MG63 (cell line): ENCODE data around the gene TEAD1. TPM values are rescaled to one million over a fixed set of nuclear protein-coding genes. Genes with fewer than 3 reads are reported as not detected.

Source experiments
- DNase-seq: peaks from one replicate; pipeline ENCODE4 v3.0.0-alpha.2; 2020
- H3K27me3 ChIP-seq: fragments of 250-450 bp; sonication (Bioruptor Pico); 2 replicates; pipeline ENCODE4 v1.5.1; 2020; ENCODE audit warnings: mild to moderate bottlenecking, moderate library complexity
- H3K36me3 ChIP-seq: fragments of 250-450 bp; sonication (Bioruptor Pico); 2 replicates; pipeline ENCODE4 v1.5.1; 2020; ENCODE audit warnings: mild to moderate bottlenecking, moderate library complexity
- H3K4me3 ChIP-seq: fragments of 250-450 bp; sonication (Bioruptor Pico); 2 replicates; pipeline ENCODE4 v1.5.1; 2020; ENCODE audit warnings: mild to moderate bottlenecking, moderate library complexity
- H3K9me3 ChIP-seq: fragments of 250-450 bp; sonication (Bioruptor Pico); 2 replicates; pipeline ENCODE4 v1.5.1; 2020; ENCODE audit warnings: mild to moderate bottlenecking, moderate library complexity
- total RNA-seq: library from RNA; depleted of rRNA; stranded (reverse); fragments of >200 nt; shearing (Covaris generic); gene quantifications from 2 replicates; pipeline ENCODE4 v1.2.3, GENCODE V29; 2014; ENCODE audit warnings: low replicate concordance

TEAD1 gene
- total RNA-seq, 1 experiment from 2014 or later, result 17.5 TPM

GRCh38 chr11:12712132-12712531 is 37.9 kb downstream of the TEAD1 start:
- peaks cover 24% of the 10 kb centered on the region for H3K36me3 ChIP-seq

GRCh38 chr11:12715131-12715530 is 40.9 kb downstream of the TEAD1 start:
- H3K36me3 ChIP-seq, result peaks cover 16% of the 10 kb centered on the region
- H3K27me3 ChIP-seq, result no peaks in the 10 kb centered on the region
- H3K4me3 ChIP-seq, result no peak overlapping the region
- no peak for DNase-seq
- H3K9me3 ChIP-seq, result no peaks in the 10 kb centered on the region

More at GRCh38 chr11:12712132-12712531, 37.9 kb downstream of the TEAD1 start:
- Histone ChIP-seq H3K27me3 (no peaks in the 10 kb centered on the region), H3K9me3 (no peaks in the 10 kb centered on the region), H3K4me3 (no peak overlapping the region)
- no peak for DNase-seq

GRCh38 chr11:12715941-12716340 is 41.7 kb downstream of the TEAD1 start:
- no peaks in the 10 kb centered on the region for H3K27me3 ChIP-seq
- no peaks in the 10 kb centered on the region for H3K9me3 ChIP-seq
- H3K4me3 ChIP-seq, result no peak overlapping the region
- peaks cover 9% of the 10 kb centered on the region for H3K36me3 ChIP-seq
- no peak for DNase-seq

GRCh38 chr11:12716816-12717215 is 42.6 kb downstream of the TEAD1 start:
- Histone ChIP-seq H3K27me3 (no peaks in the 10 kb centered on the region), H3K9me3 (no peaks in the 10 kb centered on the region), H3K4me3 (no peak overlapping the region), H3K36me3 (peaks cover 11% of the 10 kb centered on the region)
- DNase-seq, result no peak

GRCh38 chr11:12717851-12718291 is 43.6 kb downstream of the TEAD1 start:
- Histone ChIP-seq H3K4me3 (no peak overlapping the region), H3K27me3 (no peaks in the 10 kb centered on the region), H3K36me3 (peaks cover 11% of the 10 kb centered on the region), H3K9me3 (no peaks in the 10 kb centered on the region)
- DNase-seq, result no peak

GRCh38 chr11:12719221-12719620 is 45.0 kb downstream of the TEAD1 start:
- Histone ChIP-seq H3K9me3 (no peaks in the 10 kb centered on the region), H3K27me3 (no peaks in the 10 kb centered on the region), H3K36me3 (peaks cover 11% of the 10 kb centered on the region), H3K4me3 (no peak overlapping the region)
- DNase-seq, result no peak

- Histone ChIP-seq H3K9me3 (no peaks in the 10 kb centered on the region), H3K27me3 (no peaks in the 10 kb centered on the region), H3K36me3 (peaks cover 6% of the 10 kb centered on the region), H3K4me3 (no peak overlapping the region)
- DNase-seq, result no peak
Measured at GRCh38 chr11:12721816-12722604, 47.8 kb downstream of the TEAD1 start.

GRCh38 chr11:12723421-12724300 is 49.4 kb downstream of the TEAD1 start:
- no peaks in the 10 kb centered on the region for H3K27me3 ChIP-seq
- DNase-seq, result no peak
- no peak overlapping the region for H3K4me3 ChIP-seq
- no peaks in the 10 kb centered on the region for H3K9me3 ChIP-seq
- peaks cover 6% of the 10 kb centered on the region; the same call in 1 of the 2 replicates for H3K36me3 ChIP-seq

- Histone ChIP-seq H3K27me3 (no peaks in the 10 kb centered on the region), H3K9me3 (no peaks in the 10 kb centered on the region), H3K4me3 (no peak overlapping the region), H3K36me3 (peaks cover 6% of the 10 kb centered on the region; the same call in 1 of the 2 replicates)
- DNase-seq, result peak; percentile 64
Measured at GRCh38 chr11:12724301-12725054, 50.3 kb downstream of the TEAD1 start.

GRCh38 chr11:12725055-12725862 is 51.0 kb downstream of the TEAD1 start:
- peaks cover 6% of the 10 kb centered on the region; the same call in 1 of the 2 replicates for H3K36me3 ChIP-seq
- H3K27me3 ChIP-seq, result no peaks in the 10 kb centered on the region
- H3K9me3 ChIP-seq, result no peaks in the 10 kb centered on the region
- H3K4me3 ChIP-seq, result no peak overlapping the region
- DNase-seq, result no peak

- peak; percentile 25 for DNase-seq
- peaks cover 6% of the 10 kb centered on the region; the same call in 1 of the 2 replicates for H3K36me3 ChIP-seq
- H3K9me3 ChIP-seq, result no peaks in the 10 kb centered on the region
- H3K27me3 ChIP-seq, result no peaks in the 10 kb centered on the region
- H3K4me3 ChIP-seq, result no peak overlapping the region
Measured at GRCh38 chr11:12725863-12726682, 51.9 kb downstream of the TEAD1 start.

GRCh38 chr11:12727563-12728211 is 53.5 kb downstream of the TEAD1 start:
- Histone ChIP-seq H3K9me3 (no peaks in the 10 kb centered on the region), H3K36me3 (peaks cover 4% of the 10 kb centered on the region; the same call in 1 of the 2 replicates), H3K27me3 (no peaks in the 10 kb centered on the region), H3K4me3 (no peak overlapping the region)
- DNase-seq, result no peak

GRCh38 chr11:12728417-12728816 is 54.2 kb downstream of the TEAD1 start:
- no peak overlapping the region for H3K4me3 ChIP-seq
- no peaks in the 10 kb centered on the region for H3K27me3 ChIP-seq
- peaks cover 4% of the 10 kb centered on the region; the same call in 1 of the 2 replicates for H3K36me3 ChIP-seq
- H3K9me3 ChIP-seq, result no peaks in the 10 kb centered on the region
- DNase-seq, result no peak

- Histone ChIP-seq H3K9me3 (no peaks in the 10 kb centered on the region), H3K4me3 (no peak overlapping the region), H3K27me3 (no peaks in the 10 kb centered on the region), H3K36me3 (peaks cover 4% of the 10 kb centered on the region; the same call in 1 of the 2 replicates)
- DNase-seq, result no peak
Measured at GRCh38 chr11:12729941-12730340, 55.7 kb downstream of the TEAD1 start.
